NCI-H146 treated with DMSO at 0.1 percent for 48 hours (cell line): Measurements from ENCODE around the gene ASTN2.

ENCODE experiments used
- DNase-seq: peaks from one replicate; lab custom pipeline; 2025; ENCODE audit not compliant: unreplicated experiment; lab: John Stamatoyannopoulos, UW

ASTN2 gene

GRCh38 chr9:117258184-117258866 lies 156.5 kb downstream of the ASTN2 start:
- no peak for DNase-seq

GRCh38 chr9:117253261-117253660 lies 161.6 kb downstream of the ASTN2 start:
- no peak for DNase-seq

- DNase-seq, result no peak
Observed at GRCh38 chr9:117250610-117251215, 164.1 kb downstream of the ASTN2 start.

- no peak for DNase-seq
Observed at GRCh38 chr9:117249799-117250198, 165.1 kb downstream of the ASTN2 start.

GRCh38 chr9:117247266-117247665 lies 167.6 kb downstream of the ASTN2 start:
- peak; percentile 13 for DNase-seq

- no peak for DNase-seq
Observed at GRCh38 chr9:117245175-117245829, 169.6 kb downstream of the ASTN2 start.

- no peak for DNase-seq
Observed at GRCh38 chr9:117242082-117242481, 172.8 kb downstream of the ASTN2 start.

GRCh38 chr9:117239428-117239827 lies 175.4 kb downstream of the ASTN2 start:
- no peak for DNase-seq

GRCh38 chr9:117234103-117234502 lies 180.8 kb downstream of the ASTN2 start:
- DNase-seq, result no peak

- no peak for DNase-seq
Observed at GRCh38 chr9:117233016-117233415, 181.8 kb downstream of the ASTN2 start.

GRCh38 chr9:117232281-117232680 lies 182.6 kb downstream of the ASTN2 start:
- DNase-seq, result no peak

GRCh38 chr9:117231012-117231411 lies 183.8 kb downstream of the ASTN2 start:
- DNase-seq, result no peak

- peak; percentile 37 for DNase-seq
Observed at GRCh38 chr9:117224695-117225094, 190.2 kb downstream of the ASTN2 start.

GRCh38 chr9:117218951-117219350 lies 195.9 kb downstream of the ASTN2 start:
- no peak for DNase-seq

- DNase-seq, result no peak
Observed at GRCh38 chr9:117214416-117214815, 200.4 kb downstream of the ASTN2 start.

- DNase-seq, result no peak
Observed at GRCh38 chr9:117211280-117211679, 203.6 kb downstream of the ASTN2 start.

GRCh38 chr9:117205806-117206205 lies 209.1 kb downstream of the ASTN2 start:
- peak; percentile 32 for DNase-seq

- DNase-seq, result no peak
Observed at GRCh38 chr9:117204971-117205370, 209.9 kb downstream of the ASTN2 start.

GRCh38 chr9:117191504-117192261 lies 223.2 kb downstream of the ASTN2 start:
- no peak for DNase-seq

- DNase-seq, result no peak
Observed at GRCh38 chr9:117189121-117189520, 225.7 kb downstream of the ASTN2 start.

- DNase-seq, result no peak
Observed at GRCh38 chr9:117188394-117188793, 226.5 kb downstream of the ASTN2 start.

GRCh38 chr9:117187498-117187897 lies 227.4 kb downstream of the ASTN2 start:
- no peak for DNase-seq
